Ovary (tissue), 9 donors: Measurements from ENCODE around the gene ACLY. TPM values are rescaled to one million over a fixed set of nuclear protein-coding genes. Genes with fewer than 3 reads are reported as not detected.
"Not testable (repeated sequence)": the region's sequence is repeated elsewhere in the genome, so short reads cannot be mapped to it uniquely, and the experiment has no call there.

Experiments used
- DNase-seq, 5 donors: peaks; one replicate each; pipeline ENCODE4 v3.0.0-alpha.2; 2019 to 2020
- H3K27ac ChIP-seq, 2 donors: fragments of 200-600 bp; one replicate each; pipeline versions ENCODE4 v1.5.1 to v1.8.0; 2019 to 2022
- H3K27me3 ChIP-seq: fragments of 200-600 bp; one replicate; pipeline ENCODE4 v1.8.0; 2022
- H3K36me3 ChIP-seq: fragments of 200-600 bp; sonication (generic); one replicate; pipeline ENCODE4 v1.5.1; 2019
- H3K4me1 ChIP-seq: one replicate; pipeline ENCODE4 v1.8.1; 2013; ENCODE audit warnings: mild to moderate bottlenecking, moderate library complexity; ENCODE audit not compliant: insufficient read depth
- H3K4me3 ChIP-seq: fragments of 200-600 bp; sonication (generic); one replicate; pipeline ENCODE4 v1.5.1; 2017
- H3K9me3 ChIP-seq, 2 donors: fragments of 200-600 bp in 1 of 2; sonication (generic) in 1 of 2; one replicate each; pipeline versions ENCODE4 v1.5.1 to v1.8.1; 2013 to 2019; ENCODE audit warnings: mild to moderate bottlenecking in 1 of 2, moderate library complexity in 1 of 2
- CTCF ChIP-seq, 3 donors: fragments of 450-650 bp in 2 of 3; fragments of 200-600 bp in 1 of 3; IDR thresholded peaks; one replicate each; pipeline versions ENCODE4 v1.5.1 to v1.8.0; 2016 to 2022; ENCODE audit warnings: antibody characterized with exemption in 3 of 3, mild to moderate bottlenecking in 1 of 3
- EP300 ChIP-seq: sonication (generic); formaldehyde crosslinking; IDR thresholded peaks from one replicate; pipeline ENCODE4 v1.6.1; 2017; ENCODE audit warnings: antibody characterized with exemption
- POLR2A ChIP-seq: fragments of 450-650 bp; IDR thresholded peaks from one replicate; pipeline ENCODE4 v1.6.1; 2017; ENCODE audit warnings: antibody characterized with exemption, mild to moderate bottlenecking, moderate library complexity
- WGBS, 3 donors: extraction: QIAGEN DNeasy Blood & Tissue Kit in 1 of 3; methylation state at CpG; one replicate each; pipeline versions ENCODE4 v1.1.5 to v1.1.7; 2013 to 2017; 5-methylcytosine and 5-hydroxymethylcytosine counted together
- intact Hi-C, 4 donors: fragments of 100-400 bp; cut with DNase I; formaldehyde crosslinking; loops; one replicate each; pipeline versions ENCODE4 v1.11.0 to v1.15.1; 2022 to 2023
- polyA plus RNA-seq, 2 donors: library from polyadenylated mRNA; stranded (reverse); fragments of 200-250 nt in 1 of 2; fragments of 350-450 nt in 1 of 2; fragmentation: Illumina TruSeq in 1 of 2; extraction: RNeasy Lipid Tissue Mini Kit (QIAGEN cat#74804) in 1 of 2; gene quantifications; one replicate each; pipeline ENCODE4 v1.2.3, GENCODE V29; 2013 to 2014
- total RNA-seq, 7 donors: library from RNA; depleted of rRNA in 2 of 7; stranded (reverse); fragments of >200 nt in 2 of 7; fragmentation: NEBNext Ultra II Directional in 3 of 7; extraction: Animal tissue kit (Norgen Biotek cat#: 25700) in 3 of 7; gene quantifications; one replicate each; pipeline versions ENCODE4 v1.1.0 to v1.2.4, GENCODE V29; 2016 to 2023
- donor health status: DM: no; HTN: no; CAD: no; lungs with moderate emphysema.
- donor health status: DM: no; HTN: no; CAD: no.
- donor health status: Bipolar disorder and iron deficiency.
- donor health status: DM: yes; HTN: yes; CAD: no.
- donor health status: DM: no; HTN: no; CAD: no.
- donor health status: DM: yes; HTN: yes; CAD: no.

The ACLY gene
- total and polyA plus RNA-seq, 9 donors: 23.6 to 119 (median 53.4) TPM

- peaks cover 3% of the 10 kb centered on the region for H3K4me1 ChIP-seq
- TF ChIP-seq EP300: no peak
- no peak for TF ChIP-seq POLR2A
- no peak for TF ChIP-seq CTCF (IDR thresholded peaks at IDR 0.05)
- no peak overlapping the region for H3K27ac ChIP-seq
These were observed 69.3 kb downstream of the ACLY start for GRCh38 chr17:41849251-41849990.

GRCh38 chr17:41848788-41849187 is 70.0 kb downstream of the ACLY start:
- TF ChIP-seq EP300 (no peak), POLR2A (no peak), CTCF (IDR thresholded peaks at IDR 0.05) (no peak)
- Histone ChIP-seq H3K4me3 (no peak overlapping the region), H3K4me1 (peaks cover 3% of the 10 kb centered on the region), H3K36me3 (no peaks in the 10 kb centered on the region), H3K9me3 (no peaks in the 10 kb centered on the region), H3K27ac (no peak overlapping the region), H3K27me3 (no peaks in the 10 kb centered on the region)
- intact Hi-C loops: no loop called here
- WGBS, 3 donors: 18 to 38% (median 25%) methylated on average over 4 of the region's 4 CpGs
- DNase-seq: no peak

More at GRCh38 chr17:41849251-41849990, 69.3 kb downstream of the ACLY start:
- no peaks in the 10 kb centered on the region for H3K9me3 ChIP-seq
- H3K36me3 ChIP-seq: no peaks in the 10 kb centered on the region
- no peaks in the 10 kb centered on the region for H3K27me3 ChIP-seq
- no peak overlapping the region for H3K4me3 ChIP-seq
- no peak for DNase-seq
- 44 to 51% (median 44%) methylated on average over 4 of the region's 4 CpGs for WGBS, 3 donors
- intact Hi-C loops: no loop called here

- Histone ChIP-seq H3K9me3 (no peaks in the 10 kb centered on the region), H3K27ac (no peak overlapping the region), H3K36me3 (no peaks in the 10 kb centered on the region), H3K4me3 (no peak overlapping the region), H3K4me1 (peaks cover 2% of the 10 kb centered on the region), H3K27me3 (no peaks in the 10 kb centered on the region)
- TF ChIP-seq EP300 (no peak), POLR2A (no peak), CTCF (IDR thresholded peaks at IDR 0.05) (no peak)
- no peak for DNase-seq
- intact Hi-C loops: no loop called here
- 92 to 94% (median 93%) methylated on average over 6 of the region's 6 CpGs for WGBS, 3 donors
These were observed 73.8 kb downstream of the ACLY start for GRCh38 chr17:41844971-41845370.

- H3K4me3 ChIP-seq, H3K27me3 ChIP-seq, H3K27ac ChIP-seq, H3K36me3 ChIP-seq, DNase-seq, H3K4me1 ChIP-seq, intact Hi-C loops, H3K9me3 ChIP-seq: not testable (repeated sequence)
- 95 to 97% (median 96%) methylated on average over 6 of the region's 6 CpGs for WGBS, 3 donors
These were observed 78.0 kb downstream of the ACLY start for GRCh38 chr17:41840781-41841180.

- H3K27me3 ChIP-seq, H3K9me3 ChIP-seq, H3K36me3 ChIP-seq, intact Hi-C loops, H3K27ac ChIP-seq, H3K4me3 ChIP-seq, DNase-seq, H3K4me1 ChIP-seq: not testable (repeated sequence)
- WGBS, 3 donors: 92 to 100% (median 97%) methylated on average over 2 of the region's 2 CpGs
These were observed 79.3 kb downstream of the ACLY start for GRCh38 chr17:41839448-41839847.
